Panc1 (cell line): ENCODE results near the gene PLEKHN1. TPM values are rescaled to one million over a fixed set of nuclear protein-coding genes. Genes with fewer than 3 reads are reported as not detected.

Source experiments
- ATAC-seq: fragments of 200-7000 bp; cut with Tn5 transposase; 2 replicates; pipeline ENCODE4 v1.9.1; 2020; ENCODE audit warnings: mild to moderate bottlenecking, moderate library complexity
- BruUV-seq: library from RNA; stranded (reverse); fragments of 400-500 nt; replicated peaks from 2 replicates; lab custom pipeline; 2021; lab: Mats Ljungman, UMichigan
- CTCF ChIA-PET: fragments of 300-600 bp; sonication (Branson Sonifier 250); formaldehyde crosslinking; loops from one replicate; lab custom pipeline; 2022; ENCODE audit warnings: antibody characterized with exemption; lab: Charles Lee
- POLR2A ChIA-PET: fragments of 300-600 bp; sonication (Branson Sonifier 250); formaldehyde crosslinking; loops from one replicate; lab custom pipeline; 2022; ENCODE audit warnings: antibody characterized with exemption; lab: Charles Lee
- DNase-seq: peaks from one replicate; pipeline ENCODE4 v3.0.0-alpha.2; 2010; ENCODE audit warnings: low read depth, low spot score
- H3K27ac ChIP-seq: 2 replicates; pipeline ENCODE4 v1.5.1; 2011; ENCODE audit warnings: mild to moderate bottlenecking, low read length, inconsistent platforms
- H3K27me3 ChIP-seq: fragments of 200-500 bp; sonication (Bioruptor generic); 2 replicates; pipeline ENCODE4 v1.6.0; 2014; ENCODE audit warnings: low read length, inconsistent platforms; ENCODE audit not compliant: control insufficient read depth, insufficient read depth
- H3K36me3 ChIP-seq: fragments of 200-500 bp; sonication (Bioruptor generic); 2 replicates; pipeline ENCODE4 v1.5.1; 2014; ENCODE audit warnings: inconsistent platforms, mild to moderate bottlenecking, low read length, moderate library complexity; ENCODE audit not compliant: control insufficient read depth, insufficient read depth
- H3K4me1 ChIP-seq: 2 replicates; pipeline ENCODE4 v1.5.1; 2011; ENCODE audit warnings: inconsistent platforms, mild to moderate bottlenecking, low read length, moderate library complexity; ENCODE audit not compliant: control insufficient read depth, insufficient read depth
- H3K4me3 ChIP-seq, 2 experiments: 2 replicates each; pipeline ENCODE4 v1.5.1; 2011 to 2012; ENCODE audit warnings: low read depth in 2 of 2, low read length in 2 of 2, mild to moderate bottlenecking in 2 of 2, inconsistent platforms in 1 of 2, moderate library complexity in 1 of 2
- H3K9me3 ChIP-seq: fragments of 200-500 bp; sonication (Bioruptor generic); 2 replicates; pipeline ENCODE4 v1.5.1; 2014; ENCODE audit warnings: low read depth, mild to moderate bottlenecking, inconsistent platforms, low read length, moderate library complexity; ENCODE audit not compliant: control insufficient read depth, insufficient read depth
- POLR2AphosphoS5 ChIP-seq: IDR thresholded peaks from 2 replicates; pipeline ENCODE4 v1.6.1; 2012; ENCODE audit warnings: mild to moderate bottlenecking, low read depth, low read length, moderate library complexity
- SIN3A ChIP-seq: IDR thresholded peaks from 2 replicates; pipeline ENCODE4 v1.6.1; 2012; ENCODE audit warnings: low read depth, mild to moderate bottlenecking, low read length, moderate library complexity, borderline replicate concordance; ENCODE audit not compliant: insufficient read depth
- TCF7L2 ChIP-seq: IDR thresholded peaks from 2 replicates; pipeline ENCODE4 v1.6.1; 2011; ENCODE audit warnings: mild to moderate bottlenecking, low read depth, low read length, inconsistent platforms
- in situ Hi-C: cut with HindIII; loops from 2 replicates; pipeline ENCODE4 v1.10.0; 2016; ENCODE audit warnings: low sequenced_read_pairs, low pct_unique_long_range_greater_than_20kb
- intact Hi-C: fragments of 100-400 bp; cut with micrococcal nuclease; formaldehyde crosslinking; loops from one replicate; pipeline ENCODE4 v1.10.0; 2022; ENCODE audit not compliant: unreplicated experiment
- total RNA-seq: library from RNA; stranded (reverse); gene quantifications from one replicate; pipeline ENCODE4 v1.2.1, GENCODE V29; 2021; ENCODE audit not compliant: unreplicated experiment
- TF ChIP-seq, protein P1 (sequence below), 2 experiments: IDR thresholded peaks; 2 replicates each; pipeline ENCODE4 v1.6.1; 2011 to 2012; ENCODE audit warnings: low read depth in 2 of 2, control low read depth in 1 of 2, low read length in 1 of 2, mild to moderate bottlenecking in 1 of 2, moderate library complexity in 1 of 2; ENCODE audit not compliant: insufficient read depth in 1 of 2
- TF ChIP-seq, protein P2 (sequence below): fragments of 450-650 bp; IDR thresholded peaks from 2 replicates; pipeline ENCODE4 v1.5.1; 2017; ENCODE audit warnings: mild to moderate bottlenecking

The PLEKHN1 gene
- total RNA-seq, 1 experiment from 2014 or later = 9.8 TPM

DNA sequence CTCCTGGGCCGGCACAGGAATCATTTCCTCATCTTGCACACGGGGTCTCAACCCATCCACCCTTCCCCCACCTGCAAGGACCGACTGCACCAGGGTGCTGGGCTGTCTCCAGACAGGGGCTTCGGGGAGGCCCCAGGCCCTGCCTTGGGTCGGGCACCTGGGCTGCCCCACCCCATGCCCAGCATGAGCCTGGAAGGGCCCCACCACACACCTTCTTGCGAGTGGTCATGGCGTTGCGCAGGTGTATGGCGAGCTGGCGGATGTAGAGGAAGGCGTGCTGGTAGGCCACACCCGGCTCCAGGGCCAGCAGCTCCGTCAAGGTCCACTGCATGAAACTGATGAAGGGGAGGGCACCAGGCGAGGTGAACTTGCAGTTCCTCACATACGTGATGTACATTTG is 14.1 kb upstream of the PLEKHN1 start:
- Histone ChIP-seq H3K27me3 (no peaks in the 10 kb centered on the region), H3K36me3 (peaks cover 11% of the 10 kb centered on the region), H3K4me3 (no peak overlapping the region), H3K4me1 (no peaks in the 10 kb centered on the region; the same call in 1 of the 2 replicates), H3K9me3 (no peaks in the 10 kb centered on the region), H3K27ac (no peak overlapping the region)
- TF ChIP-seq TCF7L2 = no peak
- TF ChIP-seq, protein P1, sequence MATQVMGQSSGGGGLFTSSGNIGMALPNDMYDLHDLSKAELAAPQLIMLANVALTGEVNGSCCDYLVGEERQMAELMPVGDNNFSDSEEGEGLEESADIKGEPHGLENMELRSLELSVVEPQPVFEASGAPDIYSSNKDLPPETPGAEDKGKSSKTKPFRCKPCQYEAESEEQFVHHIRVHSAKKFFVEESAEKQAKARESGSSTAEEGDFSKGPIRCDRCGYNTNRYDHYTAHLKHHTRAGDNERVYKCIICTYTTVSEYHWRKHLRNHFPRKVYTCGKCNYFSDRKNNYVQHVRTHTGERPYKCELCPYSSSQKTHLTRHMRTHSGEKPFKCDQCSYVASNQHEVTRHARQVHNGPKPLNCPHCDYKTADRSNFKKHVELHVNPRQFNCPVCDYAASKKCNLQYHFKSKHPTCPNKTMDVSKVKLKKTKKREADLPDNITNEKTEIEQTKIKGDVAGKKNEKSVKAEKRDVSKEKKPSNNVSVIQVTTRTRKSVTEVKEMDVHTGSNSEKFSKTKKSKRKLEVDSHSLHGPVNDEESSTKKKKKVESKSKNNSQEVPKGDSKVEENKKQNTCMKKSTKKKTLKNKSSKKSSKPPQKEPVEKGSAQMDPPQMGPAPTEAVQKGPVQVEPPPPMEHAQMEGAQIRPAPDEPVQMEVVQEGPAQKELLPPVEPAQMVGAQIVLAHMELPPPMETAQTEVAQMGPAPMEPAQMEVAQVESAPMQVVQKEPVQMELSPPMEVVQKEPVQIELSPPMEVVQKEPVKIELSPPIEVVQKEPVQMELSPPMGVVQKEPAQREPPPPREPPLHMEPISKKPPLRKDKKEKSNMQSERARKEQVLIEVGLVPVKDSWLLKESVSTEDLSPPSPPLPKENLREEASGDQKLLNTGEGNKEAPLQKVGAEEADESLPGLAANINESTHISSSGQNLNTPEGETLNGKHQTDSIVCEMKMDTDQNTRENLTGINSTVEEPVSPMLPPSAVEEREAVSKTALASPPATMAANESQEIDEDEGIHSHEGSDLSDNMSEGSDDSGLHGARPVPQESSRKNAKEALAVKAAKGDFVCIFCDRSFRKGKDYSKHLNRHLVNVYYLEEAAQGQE (IDR thresholded peaks at IDR 0.05; ENCODE audit: insufficient read depth in 1 of 2, low read depth in 2 of 2, low read length in 1 of 2) = no peak
- no peak for ATAC-seq
- POLR2A ChIA-PET = no interaction called here
- CTCF ChIA-PET = no interaction called here
- intact Hi-C loops = no loop called here
- DNase-seq = no peak
- no TSS peak for BruUV-seq
- in situ Hi-C loops = no loop called here

DNA sequence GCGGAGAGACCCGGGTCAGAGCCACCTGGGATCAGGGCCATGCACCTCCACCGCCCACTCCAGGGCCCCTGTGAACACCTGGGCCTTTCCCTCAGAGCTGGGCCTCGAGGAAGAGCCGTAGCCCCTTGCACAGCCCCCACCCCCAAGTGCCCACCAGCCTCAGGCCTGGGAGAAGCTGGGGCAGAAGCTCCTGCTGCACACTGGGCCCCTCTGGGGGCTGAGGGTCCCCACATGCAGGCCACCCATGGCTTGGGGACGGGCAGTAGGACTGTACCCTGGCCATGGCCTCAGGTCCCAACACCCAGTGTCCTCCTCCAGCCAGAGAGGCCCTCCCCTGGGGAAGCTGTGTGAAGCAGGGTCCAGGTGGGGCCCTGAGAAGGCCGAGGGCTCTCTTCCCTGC is 13.7 kb upstream of the PLEKHN1 start:
- POLR2A ChIA-PET = no interaction called here
- intact Hi-C loops = no loop called here

DNA sequence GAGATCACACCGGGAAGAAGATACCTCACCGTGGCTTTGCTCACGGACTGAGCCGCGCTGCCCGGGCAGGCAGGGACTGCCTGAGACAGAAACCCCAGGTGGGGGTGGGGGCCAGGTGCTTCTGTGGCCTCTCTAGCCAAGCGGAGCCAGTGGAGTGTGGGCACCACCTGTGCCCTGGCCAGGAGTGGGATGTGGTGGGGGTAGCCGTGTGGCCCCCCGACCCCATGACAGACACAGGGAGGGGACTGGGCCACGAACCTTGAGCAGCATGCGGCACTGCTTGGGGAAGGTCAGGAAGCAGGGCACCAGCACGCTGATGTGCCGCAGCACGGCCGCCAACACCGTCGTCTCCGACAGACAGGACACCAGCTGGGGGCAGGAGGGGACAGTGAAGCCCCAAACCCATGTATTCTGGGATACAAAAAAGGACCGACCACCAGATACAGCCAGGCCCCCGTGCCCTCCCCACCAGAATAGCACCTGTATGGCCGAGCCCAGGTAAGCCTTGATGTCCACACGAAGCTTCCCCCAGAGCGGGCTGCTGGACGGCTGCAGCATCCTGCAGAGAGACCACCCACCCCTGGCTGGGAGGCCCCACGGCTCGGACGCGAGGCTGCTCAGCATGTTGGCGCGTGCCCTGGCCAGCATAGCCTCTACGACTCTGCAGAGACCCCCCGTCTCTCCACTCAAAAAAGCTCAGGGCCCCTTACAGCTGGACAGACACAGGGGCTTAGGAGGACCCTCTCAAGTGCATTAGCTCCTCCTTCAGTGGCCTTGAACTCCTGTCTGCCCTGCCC is 12.6 kb upstream of the PLEKHN1 start:
- DNase-seq = no peak
- ChIA-PET CTCF (no interaction called here), POLR2A (interaction anchor here (0.7 kb wide), 1 partner anchor 10 kb away, joined by 4 read pairs; no protein-coding TSS in a partner anchor)
- H3K27me3 ChIP-seq = no peaks in the 10 kb centered on the region
- no TSS peak for BruUV-seq
- intact Hi-C loops = no loop called here
- no peak for ATAC-seq
- H3K36me3 ChIP-seq = peaks cover 15% of the 10 kb centered on the region
- no peaks in the 10 kb centered on the region for H3K9me3 ChIP-seq
- in situ Hi-C loops = no loop called here
- no peak overlapping the region for H3K4me3 ChIP-seq
- TF ChIP-seq, protein P1 (IDR thresholded peaks at IDR 0.05; ENCODE audit: insufficient read depth in 1 of 2, low read depth in 2 of 2, low read length in 1 of 2) = no peak
- no peak for TF ChIP-seq TCF7L2
- TF ChIP-seq, protein P2, sequence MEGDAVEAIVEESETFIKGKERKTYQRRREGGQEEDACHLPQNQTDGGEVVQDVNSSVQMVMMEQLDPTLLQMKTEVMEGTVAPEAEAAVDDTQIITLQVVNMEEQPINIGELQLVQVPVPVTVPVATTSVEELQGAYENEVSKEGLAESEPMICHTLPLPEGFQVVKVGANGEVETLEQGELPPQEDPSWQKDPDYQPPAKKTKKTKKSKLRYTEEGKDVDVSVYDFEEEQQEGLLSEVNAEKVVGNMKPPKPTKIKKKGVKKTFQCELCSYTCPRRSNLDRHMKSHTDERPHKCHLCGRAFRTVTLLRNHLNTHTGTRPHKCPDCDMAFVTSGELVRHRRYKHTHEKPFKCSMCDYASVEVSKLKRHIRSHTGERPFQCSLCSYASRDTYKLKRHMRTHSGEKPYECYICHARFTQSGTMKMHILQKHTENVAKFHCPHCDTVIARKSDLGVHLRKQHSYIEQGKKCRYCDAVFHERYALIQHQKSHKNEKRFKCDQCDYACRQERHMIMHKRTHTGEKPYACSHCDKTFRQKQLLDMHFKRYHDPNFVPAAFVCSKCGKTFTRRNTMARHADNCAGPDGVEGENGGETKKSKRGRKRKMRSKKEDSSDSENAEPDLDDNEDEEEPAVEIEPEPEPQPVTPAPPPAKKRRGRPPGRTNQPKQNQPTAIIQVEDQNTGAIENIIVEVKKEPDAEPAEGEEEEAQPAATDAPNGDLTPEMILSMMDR = no peak
- TF ChIP-seq SIN3A = no peak
- TF ChIP-seq POLR2AphosphoS5 = no peak
- peaks cover 7% of the 10 kb centered on the region for H3K4me1 ChIP-seq
- H3K27ac ChIP-seq = no peak overlapping the region

More for the DNA sequence above, 13.7 kb upstream of the PLEKHN1 start:
- ATAC-seq (no peak), DNase-seq (no peak)
- H3K4me1 ChIP-seq = peaks cover 4% of the 10 kb centered on the region
- BruUV-seq = no TSS peak
- H3K4me3 ChIP-seq = no peak overlapping the region
- H3K36me3 ChIP-seq = peaks cover 11% of the 10 kb centered on the region
- no peaks in the 10 kb centered on the region for H3K9me3 ChIP-seq
- CTCF ChIA-PET = no interaction called here
- TF ChIP-seq, protein P2 = no peak
- TF ChIP-seq POLR2AphosphoS5 (no peak), SIN3A (no peak)
- no peaks in the 10 kb centered on the region for H3K27me3 ChIP-seq
- H3K27ac ChIP-seq = no peak overlapping the region
- in situ Hi-C loops = no loop called here
